NCI-H1092 treated with DMSO at 0.1 percent for 48 hours (cell line): ENCODE measurements around the gene ZNF816.
"Not testable (repeated sequence)": the region's sequence is repeated elsewhere in the genome, so short reads cannot be mapped to it uniquely, and the experiment has no call there.

Experiments used
- DNase-seq: peaks from one replicate; lab custom pipeline; 2025; lab: John Stamatoyannopoulos, UW

ZNF816 gene

DNA sequence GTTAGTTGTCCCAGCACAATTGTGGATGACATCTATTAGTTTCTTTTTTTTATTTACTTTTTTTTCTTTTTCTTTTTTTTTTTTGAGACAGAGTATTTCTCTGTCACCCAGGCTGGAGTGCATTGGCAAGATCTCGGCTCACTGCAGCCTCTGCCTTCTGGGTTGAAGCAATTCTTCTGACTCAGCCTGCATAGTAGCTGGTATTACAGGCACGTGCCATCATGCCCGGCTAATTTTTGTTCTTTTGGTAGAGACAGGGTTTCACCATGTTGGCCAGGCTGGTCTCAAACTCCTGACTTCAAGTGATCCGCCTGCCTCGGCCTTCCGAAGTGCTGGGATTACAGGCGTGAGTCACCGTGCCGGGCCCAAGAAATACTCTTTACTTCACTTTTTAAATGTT is 38.0 kb downstream of the ZNF816 start:
- DNase-seq, result not testable (repeated sequence)

DNA sequence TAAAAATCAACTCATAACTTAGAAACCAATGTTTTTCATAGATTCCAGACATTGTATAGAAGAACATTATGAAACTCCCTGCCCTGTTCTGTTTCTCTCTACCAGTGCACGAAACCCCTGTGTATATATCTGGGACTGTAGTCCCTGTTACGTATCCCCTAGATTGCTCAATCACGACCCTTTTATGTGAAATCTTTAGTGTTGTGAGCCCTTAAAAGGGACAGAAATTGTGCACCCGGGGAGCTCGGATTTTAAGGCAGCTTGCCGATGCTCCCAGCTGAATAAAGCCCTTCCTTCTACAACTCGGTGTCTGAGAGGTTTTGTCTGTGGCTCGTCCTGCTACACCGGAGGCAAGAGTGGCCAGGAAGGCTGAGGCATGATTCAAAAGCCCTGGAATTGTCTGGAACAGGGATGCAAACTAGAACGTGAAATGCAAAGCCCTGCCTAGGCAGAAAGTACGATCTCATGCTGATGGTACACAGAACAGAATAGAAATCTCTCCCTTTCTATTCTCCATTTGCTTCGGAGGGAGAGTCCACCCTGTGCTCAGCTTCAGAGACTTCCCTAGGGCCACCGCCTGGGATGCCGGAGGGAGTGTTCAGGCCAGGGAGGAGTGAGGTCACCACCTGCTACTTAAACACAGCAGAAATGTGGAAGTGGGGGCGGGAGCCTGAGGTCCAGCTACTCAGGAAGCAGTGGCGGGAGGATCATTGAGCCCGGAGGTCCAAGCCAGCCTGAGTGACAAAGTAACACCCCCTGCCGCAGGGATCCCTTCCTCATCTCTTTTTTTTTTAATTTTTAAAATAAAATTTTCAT is 38.7 kb downstream of the ZNF816 start:
- DNase-seq, result no peak

DNA sequence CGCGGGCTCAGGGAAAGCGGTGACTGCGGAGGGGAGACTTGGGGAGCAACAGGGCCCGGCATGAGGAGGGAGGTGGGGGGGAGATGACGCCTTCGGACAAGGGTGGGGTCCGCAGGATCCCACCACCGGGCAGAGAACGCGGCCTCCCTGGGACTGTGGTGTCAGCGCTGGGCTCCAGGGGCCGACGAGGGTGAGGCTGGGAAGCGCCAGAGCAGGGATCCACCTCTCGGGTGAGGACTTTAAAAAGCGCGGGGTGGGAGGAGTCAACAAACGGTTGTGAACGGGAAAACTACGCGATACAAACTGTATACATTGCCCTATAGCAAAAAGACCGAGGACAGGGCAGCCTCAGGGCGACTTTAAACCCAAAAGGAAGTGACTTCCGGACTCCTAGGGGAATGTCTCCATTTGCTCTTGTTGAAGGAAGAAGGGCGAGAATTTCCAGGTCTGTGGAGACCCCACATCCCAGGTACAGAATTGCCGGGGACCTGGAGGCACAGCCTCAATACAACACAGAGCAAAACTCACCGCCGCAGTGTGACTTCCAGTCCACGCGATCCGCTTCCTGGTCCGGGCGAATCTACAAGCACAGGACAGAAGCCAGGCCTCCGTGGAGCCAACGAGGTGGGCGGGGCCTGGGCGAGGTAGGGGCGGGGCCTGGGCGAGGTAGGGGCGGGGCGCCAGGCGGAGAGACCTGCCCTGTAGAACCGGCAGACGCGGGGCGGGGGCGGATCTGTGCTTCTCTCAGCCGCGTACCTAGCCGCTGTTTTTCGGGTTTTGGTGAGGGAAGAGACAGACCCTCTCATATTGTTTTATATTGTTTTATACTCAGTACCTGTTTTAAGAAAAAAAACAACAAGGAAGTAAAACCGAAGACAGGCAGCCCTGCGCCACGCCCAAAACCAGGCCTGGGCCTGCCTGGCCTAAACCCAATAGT is 39.6 kb downstream of the ZNF816 start, which contains the start of gene ZNF888:
ZNF888 (minus strand) TSS at position 588 of the 937 bp plus-strand sequence. CDS start 5,555 bp downstream, outside the sequence.
- peak; percentile 56 for DNase-seq

DNA sequence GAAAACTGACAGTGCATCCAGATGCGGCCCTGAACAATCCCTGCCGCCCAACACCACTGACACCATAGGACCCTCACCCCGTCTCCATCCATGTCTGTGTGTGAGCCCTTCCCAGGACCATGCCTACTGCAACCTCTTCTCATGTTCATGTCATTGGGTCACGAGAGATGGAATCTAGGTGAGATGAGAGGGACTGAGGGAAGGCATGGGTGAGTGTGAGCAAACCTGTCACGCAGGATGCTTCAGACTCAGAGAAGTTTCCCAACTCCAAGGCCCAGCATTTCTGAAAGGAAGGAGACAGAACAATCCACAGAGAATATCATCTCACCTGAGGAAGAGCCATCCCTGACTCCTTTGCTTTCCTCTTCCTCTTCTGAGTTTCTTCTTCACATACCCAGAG is 45.1 kb downstream of the ZNF816 start:
- no peak for DNase-seq

DNA sequence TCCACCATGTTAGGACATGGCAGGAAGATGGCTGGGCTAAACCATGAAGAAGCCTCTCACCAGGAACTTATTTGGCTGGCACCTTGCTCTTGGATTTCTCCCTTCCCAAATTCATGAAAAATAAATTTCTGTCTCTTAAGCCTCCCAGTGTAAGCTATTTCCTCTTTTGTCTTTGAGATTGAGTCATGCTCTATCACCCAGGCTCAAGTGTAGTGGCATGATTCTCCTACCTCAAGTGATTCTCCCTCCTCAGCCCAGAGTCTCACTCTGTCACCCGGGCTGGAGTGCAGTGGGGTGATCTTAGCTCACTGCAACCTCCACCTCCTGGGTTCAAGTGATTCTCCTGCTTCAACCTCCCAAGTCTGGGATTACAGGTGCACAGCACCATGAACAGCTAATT is 52.0 kb downstream of the ZNF816 start:
- no peak for DNase-seq

DNA sequence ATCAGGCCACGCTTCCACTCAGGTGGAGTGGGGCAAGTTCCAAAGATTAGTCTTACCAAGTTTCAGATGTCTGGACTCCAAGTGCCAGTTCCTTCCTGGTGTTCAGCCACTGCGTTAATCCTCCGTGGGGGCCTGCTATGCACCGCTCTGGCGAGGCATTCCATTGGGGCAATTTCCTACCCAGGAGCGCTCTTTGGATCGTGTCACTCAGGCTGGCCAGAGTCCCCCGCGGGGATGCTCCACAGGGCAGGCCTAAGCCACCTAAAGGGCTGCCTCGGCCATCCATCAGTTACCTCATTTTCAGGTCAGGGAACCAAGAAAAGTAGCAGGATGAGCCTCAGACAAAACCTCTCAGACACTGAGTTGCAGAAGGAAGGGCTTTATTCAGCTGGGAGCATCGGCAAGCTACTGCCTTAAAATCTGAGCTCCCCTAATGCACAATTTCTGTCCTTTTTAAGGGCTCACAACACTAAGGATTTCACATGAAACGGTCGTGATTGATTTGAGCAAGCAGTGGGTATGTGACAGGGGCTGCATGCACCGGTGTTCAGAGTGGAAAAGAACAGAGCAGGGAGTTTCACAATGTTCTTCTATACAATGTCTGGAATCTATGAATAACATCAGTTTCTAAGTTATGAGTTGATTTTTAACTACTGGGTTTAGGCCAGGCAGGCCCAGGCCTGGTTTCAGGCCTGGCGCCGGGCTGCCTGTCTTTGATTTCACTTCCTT is 58.5 kb downstream of the ZNF816 start:
- not testable (repeated sequence) for DNase-seq

DNA sequence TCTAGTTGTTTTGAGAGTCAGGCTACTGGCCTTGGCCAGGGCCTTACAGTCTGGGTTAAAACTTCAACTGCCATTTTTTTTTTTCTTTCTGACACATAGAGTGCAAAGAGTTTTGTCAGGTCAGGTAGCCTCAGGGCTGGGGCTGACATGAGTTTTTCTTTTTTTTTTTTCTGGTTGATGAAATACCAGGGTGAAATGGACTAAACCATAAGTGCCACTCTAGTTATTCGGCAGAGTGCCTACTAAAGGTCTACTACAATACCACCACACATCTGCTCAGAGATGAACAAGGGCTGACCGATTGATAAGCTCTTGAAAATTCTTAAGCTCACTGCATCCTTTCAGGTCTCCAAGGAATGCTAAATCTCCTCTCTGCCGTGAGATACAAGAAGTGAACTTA is 60.8 kb downstream of the ZNF816 start:
- no peak for DNase-seq
